ENCODE measurements around the gene NME3. TPM values are rescaled to one million over a fixed set of nuclear protein-coding genes. Genes with fewer than 3 reads are reported as not detected.
A peak's percentile ranks its signal among the peaks of the same experiment; 100 is the strongest.

NME3 gene
- polyA plus RNA-seq, 3 donors, result 57.7 to 80.2 (median 74.7) TPM

DNA sequence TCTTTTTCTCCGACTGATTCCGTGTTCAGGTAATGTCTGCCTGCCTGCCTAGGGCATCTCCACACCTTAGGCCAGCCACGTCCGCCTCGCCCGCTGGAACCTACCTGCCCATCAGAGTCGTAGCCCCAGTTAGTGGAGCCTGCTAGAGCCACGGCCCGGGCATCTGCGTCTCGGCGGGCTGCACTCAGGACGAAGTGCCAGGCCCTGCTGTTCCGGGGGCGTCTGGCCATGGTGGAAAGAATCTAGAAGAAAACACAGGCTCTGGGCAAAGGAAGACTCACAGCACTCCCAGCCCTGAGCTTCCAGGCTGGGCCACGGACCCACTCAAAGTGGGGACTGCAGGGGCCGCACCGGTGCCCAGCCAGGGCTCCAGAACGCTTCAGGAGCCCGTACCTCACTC, 9.9 kb upstream of the NME3 start:
- peak overlapping the region; percentile 84 for H3K9ac ChIP-seq (ENCODE audit: insufficient read depth, low read length, poor library complexity, severe bottlenecking)
- no peak overlapping the region for H2AFZ ChIP-seq (ENCODE audit: insufficient read depth, low read depth, low read length, poor library complexity, severe bottlenecking)
- H4K20me1 ChIP-seq (ENCODE audit: insufficient read depth, low read length), result peaks cover 73% of the 10 kb centered on the region
- H3K4me2 ChIP-seq (replicated peaks; ENCODE audit: extremely low read depth, low read length, poor library complexity, severe bottlenecking), result peak overlapping the region; percentile 88
- Mint-ChIP-seq H3K4me3 (peak overlapping the region; percentile 85 to 91), H3K36me3 (peaks cover 11 to 45% of the 10 kb centered on the region in 2 donors), H3K27me3 (ENCODE audit: low read depth in 3 of 3) (no peaks in the 10 kb centered on the region), H3K27ac (peak overlapping the region; percentile 80 to 93 (median 86)), H3K4me1 (peaks cover 27% of the 10 kb centered on the region), H3K9me3 (no peaks in the 10 kb centered on the region)
- WGBS (ENCODE audit: insufficient coverage), result 84% methylated on average over 20 of the region's 20 CpGs
- peaks cover 25 to 33% of the 10 kb centered on the region in 2 donors for H3K4me1 ChIP-seq (ENCODE audit: control insufficient read depth in 1 of 2, insufficient read depth in 2 of 2, low read length in 2 of 2)
- peaks cover 58% of the 10 kb centered on the region for H3K79me2 ChIP-seq (ENCODE audit: insufficient read depth, low read length)
- peaks cover 24 to 29% of the 10 kb centered on the region in 2 donors for H3K36me3 ChIP-seq (replicated peaks in 1 of 2; ENCODE audit: control insufficient read depth in 1 of 2, insufficient read depth in 2 of 2, low read length in 2 of 2)
- H3K27ac ChIP-seq (ENCODE audit: low read depth in 1 of 2, low read length in 2 of 2), result peak overlapping the region; percentile 52 to 82
- peak overlapping the region; percentile 45 to 94 (median 60) for H3K4me3 ChIP-seq (replicated peaks in 1 of 3; ENCODE audit: low read depth in 2 of 3, low read length in 3 of 3)
- H3K27me3 ChIP-seq (ENCODE audit: control insufficient read depth in 2 of 2, insufficient read depth in 2 of 2, low read length in 2 of 2), result no peaks in the 10 kb centered on the region
- no peak for DNase-seq
- TF ChIP-seq, protein P1, sequence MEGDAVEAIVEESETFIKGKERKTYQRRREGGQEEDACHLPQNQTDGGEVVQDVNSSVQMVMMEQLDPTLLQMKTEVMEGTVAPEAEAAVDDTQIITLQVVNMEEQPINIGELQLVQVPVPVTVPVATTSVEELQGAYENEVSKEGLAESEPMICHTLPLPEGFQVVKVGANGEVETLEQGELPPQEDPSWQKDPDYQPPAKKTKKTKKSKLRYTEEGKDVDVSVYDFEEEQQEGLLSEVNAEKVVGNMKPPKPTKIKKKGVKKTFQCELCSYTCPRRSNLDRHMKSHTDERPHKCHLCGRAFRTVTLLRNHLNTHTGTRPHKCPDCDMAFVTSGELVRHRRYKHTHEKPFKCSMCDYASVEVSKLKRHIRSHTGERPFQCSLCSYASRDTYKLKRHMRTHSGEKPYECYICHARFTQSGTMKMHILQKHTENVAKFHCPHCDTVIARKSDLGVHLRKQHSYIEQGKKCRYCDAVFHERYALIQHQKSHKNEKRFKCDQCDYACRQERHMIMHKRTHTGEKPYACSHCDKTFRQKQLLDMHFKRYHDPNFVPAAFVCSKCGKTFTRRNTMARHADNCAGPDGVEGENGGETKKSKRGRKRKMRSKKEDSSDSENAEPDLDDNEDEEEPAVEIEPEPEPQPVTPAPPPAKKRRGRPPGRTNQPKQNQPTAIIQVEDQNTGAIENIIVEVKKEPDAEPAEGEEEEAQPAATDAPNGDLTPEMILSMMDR (IDR thresholded peaks at IDR 0.05), result no peak
- no peaks in the 10 kb centered on the region for H3K9me3 ChIP-seq (replicated peaks in 1 of 2; ENCODE audit: control insufficient read depth in 1 of 2, insufficient read depth in 1 of 2, low read length in 2 of 2)
- intact Hi-C loops (cut with micrococcal nuclease), result loop anchor here (5.0 to 10.0 kb wide), 4 partner anchors 46 to 356 kb away; partner anchors contain the start of genes FAHD1 (in 1 of the 2), HAGH (in 1 of the 2), MAPK8IP3 (in 1 of the 2) and NTHL1 (in 1 of the 2)

DNA sequence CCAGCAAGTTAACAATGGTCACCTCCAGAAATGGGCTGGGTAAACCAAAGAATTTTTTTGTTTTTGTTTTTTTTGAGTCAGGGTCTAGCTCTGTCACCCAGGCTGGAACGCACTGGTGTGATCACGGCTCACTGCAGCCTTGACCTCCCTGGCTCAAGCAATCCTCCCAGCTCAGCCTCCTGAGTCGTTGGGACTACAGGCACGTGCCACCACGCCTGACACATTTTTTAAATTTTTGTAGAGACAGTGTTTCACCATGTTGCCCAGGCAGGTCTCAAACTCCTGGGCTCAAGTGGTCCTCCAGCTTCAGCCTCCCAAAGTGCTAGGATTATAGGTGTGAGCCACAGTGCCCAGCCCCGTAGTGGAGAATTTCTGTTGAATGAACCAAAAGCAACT, 9.3 kb upstream of the NME3 start:
- H3K4me2 ChIP-seq (replicated peaks; ENCODE audit: extremely low read depth, low read length, poor library complexity, severe bottlenecking), result peak overlapping the region; percentile 11
- H3K27me3 ChIP-seq (ENCODE audit: control insufficient read depth in 2 of 2, insufficient read depth in 2 of 2, low read length in 2 of 2), result no peaks in the 10 kb centered on the region
- Mint-ChIP-seq H3K27me3 (ENCODE audit: low read depth in 3 of 3) (no peaks in the 10 kb centered on the region), H3K4me1 (peaks cover 27% of the 10 kb centered on the region), H3K36me3 (peaks cover 8 to 43% of the 10 kb centered on the region in 2 donors), H3K27ac (no peak overlapping the region), H3K9me3 (no peaks in the 10 kb centered on the region), H3K4me3 (no peak overlapping the region)
- 95% methylated on average over 5 of the region's 6 CpGs for WGBS (ENCODE audit: insufficient coverage)
- no peak overlapping the region for H3K27ac ChIP-seq (ENCODE audit: low read depth in 1 of 2, low read length in 2 of 2)
- no peak for DNase-seq
- no peaks in the 10 kb centered on the region for H3K9me3 ChIP-seq (replicated peaks in 1 of 2; ENCODE audit: control insufficient read depth in 1 of 2, insufficient read depth in 1 of 2, low read length in 2 of 2)
- H3K79me2 ChIP-seq (ENCODE audit: insufficient read depth, low read length), result peaks cover 52% of the 10 kb centered on the region
- peaks cover 25 to 33% of the 10 kb centered on the region in 2 donors for H3K4me1 ChIP-seq (ENCODE audit: control insufficient read depth in 1 of 2, insufficient read depth in 2 of 2, low read length in 2 of 2)
- no peak overlapping the region for H3K9ac ChIP-seq (ENCODE audit: insufficient read depth, low read length, poor library complexity, severe bottlenecking)
- peaks cover 29 to 31% of the 10 kb centered on the region in 2 donors for H3K36me3 ChIP-seq (replicated peaks in 1 of 2; ENCODE audit: control insufficient read depth in 1 of 2, insufficient read depth in 2 of 2, low read length in 2 of 2)
- H3K4me3 ChIP-seq (replicated peaks in 1 of 3; ENCODE audit: low read depth in 2 of 3, low read length in 3 of 3), result no peak overlapping the region
- TF ChIP-seq, protein P1 (IDR thresholded peaks at IDR 0.05), result no peak
- intact Hi-C loops (cut with micrococcal nuclease), result loop anchor here (5.0 to 10.0 kb wide), 4 partner anchors 47 to 356 kb away; partner anchors contain the start of genes FAHD1 (in 1 of the 2), HAGH (in 1 of the 2), MAPK8IP3 (in 1 of the 2) and NTHL1 (in 1 of the 2)
- no peak overlapping the region for H2AFZ ChIP-seq (ENCODE audit: insufficient read depth, low read depth, low read length, poor library complexity, severe bottlenecking)
- peaks cover 74% of the 10 kb centered on the region for H4K20me1 ChIP-seq (ENCODE audit: insufficient read depth, low read length)

Data from CD14-positive monocyte (primary cell).